KOPT-K1 (cell line): ENCODE measurements around the gene COL3A1.

Source experiments
- H3K27ac ChIP-seq: fragments of 200-600 bp; sonication (generic); 2 replicates; pipeline ENCODE4 v1.5.1; 2016; ENCODE audit warnings: antibody characterized with exemption, mild to moderate bottlenecking, low read depth, low read length; ENCODE audit not compliant: poor library complexity, severe bottlenecking
- H3K36me3 ChIP-seq: fragments of 200-600 bp; sonication (generic); 2 replicates; pipeline ENCODE4 v1.5.1; 2017; ENCODE audit warnings: antibody characterized with exemption, mild to moderate bottlenecking, low read length, moderate library complexity; ENCODE audit not compliant: insufficient read depth
- H3K9me3 ChIP-seq: fragments of 200-600 bp; sonication (generic); 2 replicates; pipeline ENCODE4 v1.5.1; 2017; ENCODE audit warnings: antibody characterized with exemption, low read length, mild to moderate bottlenecking; ENCODE audit not compliant: insufficient read depth, poor library complexity, severe bottlenecking

The COL3A1 gene

GRCh38 chr2:188966728-188967440, 7.3 kb upstream of the COL3A1 start:
- Histone ChIP-seq H3K36me3 (no peaks in the 10 kb centered on the region), H3K9me3 (no peaks in the 10 kb centered on the region), H3K27ac (no peak overlapping the region)

- H3K36me3 ChIP-seq, result no peaks in the 10 kb centered on the region
- no peaks in the 10 kb centered on the region for H3K9me3 ChIP-seq
- no peak overlapping the region for H3K27ac ChIP-seq
Measured at GRCh38 chr2:188969236-188969635, 4.9 kb upstream of the COL3A1 start.

- Histone ChIP-seq H3K27ac (no peak overlapping the region), H3K36me3 (no peaks in the 10 kb centered on the region)
Measured at GRCh38 chr2:188969651-188970050, 4.5 kb upstream of the COL3A1 start.

GRCh38 chr2:188970211-188970610, 4.0 kb upstream of the COL3A1 start:
- Histone ChIP-seq H3K36me3 (no peaks in the 10 kb centered on the region), H3K27ac (no peak overlapping the region)

More at GRCh38 chr2:188969651-188970050, 4.5 kb upstream of the COL3A1 start:
- H3K9me3 ChIP-seq, result no peaks in the 10 kb centered on the region

GRCh38 chr2:188971432-188971861, 2.7 kb upstream of the COL3A1 start:
- no peak overlapping the region for H3K27ac ChIP-seq
- no peaks in the 10 kb centered on the region for H3K9me3 ChIP-seq
- no peaks in the 10 kb centered on the region for H3K36me3 ChIP-seq

More at GRCh38 chr2:188970211-188970610, 4.0 kb upstream of the COL3A1 start:
- no peaks in the 10 kb centered on the region for H3K9me3 ChIP-seq

- Histone ChIP-seq H3K27ac (no peak overlapping the region), H3K9me3 (no peaks in the 10 kb centered on the region), H3K36me3 (no peaks in the 10 kb centered on the region)
Measured at GRCh38 chr2:188973641-188974040, 532 bp upstream of the COL3A1 start.

GRCh38 chr2:188975497-188976102, 1.4 kb downstream of the COL3A1 start:
- Histone ChIP-seq H3K36me3 (no peaks in the 10 kb centered on the region), H3K27ac (no peak overlapping the region), H3K9me3 (no peaks in the 10 kb centered on the region)

- no peak overlapping the region for H3K27ac ChIP-seq
- no peaks in the 10 kb centered on the region for H3K9me3 ChIP-seq
- no peaks in the 10 kb centered on the region for H3K36me3 ChIP-seq
Measured at GRCh38 chr2:188976545-188977268, 2.5 kb downstream of the COL3A1 start.

GRCh38 chr2:188977317-188977716, 3.1 kb downstream of the COL3A1 start:
- Histone ChIP-seq H3K27ac (no peak overlapping the region), H3K9me3 (no peaks in the 10 kb centered on the region), H3K36me3 (no peaks in the 10 kb centered on the region)

- Histone ChIP-seq H3K27ac (no peak overlapping the region), H3K9me3 (no peaks in the 10 kb centered on the region), H3K36me3 (no peaks in the 10 kb centered on the region)
Measured at GRCh38 chr2:188978291-188979081, 4.3 kb downstream of the COL3A1 start.

- H3K9me3 ChIP-seq, result no peaks in the 10 kb centered on the region
- H3K36me3 ChIP-seq, result no peaks in the 10 kb centered on the region
- no peak overlapping the region for H3K27ac ChIP-seq
Measured at GRCh38 chr2:188979187-188980114, 5.3 kb downstream of the COL3A1 start.

GRCh38 chr2:188983427-188984064, 9.4 kb downstream of the COL3A1 start:
- Histone ChIP-seq H3K27ac (no peak overlapping the region), H3K36me3 (no peaks in the 10 kb centered on the region), H3K9me3 (no peaks in the 10 kb centered on the region)

GRCh38 chr2:188984065-188984491, 9.9 kb downstream of the COL3A1 start:
- Histone ChIP-seq H3K9me3 (no peaks in the 10 kb centered on the region), H3K36me3 (no peaks in the 10 kb centered on the region), H3K27ac (no peak overlapping the region)

- no peaks in the 10 kb centered on the region for H3K36me3 ChIP-seq
- no peaks in the 10 kb centered on the region for H3K9me3 ChIP-seq
- no peak overlapping the region for H3K27ac ChIP-seq
Measured at GRCh38 chr2:188984680-188985079, 10.5 kb downstream of the COL3A1 start.
